CD4-positive, alpha-beta T cell treated with Interferon gamma for 1 hour (primary cell): ENCODE measurements around the gene ERCC3.
A peak's percentile ranks its signal among the peaks of the same experiment; 100 is the strongest.

ENCODE experiments used
- DNase-seq: peaks from one replicate; pipeline ENCODE4 v3.0.0-alpha.2; 2020

ERCC3 gene

GRCh38 chr2:127293748-127294562 lies at the start of gene ERCC3:
Gene ERCC3, minus strand, starts transcription at chr2:127294144. Its CDS starts 63 bp downstream, at chr2:127294081.
- peak; percentile 78 for DNase-seq

DNA sequence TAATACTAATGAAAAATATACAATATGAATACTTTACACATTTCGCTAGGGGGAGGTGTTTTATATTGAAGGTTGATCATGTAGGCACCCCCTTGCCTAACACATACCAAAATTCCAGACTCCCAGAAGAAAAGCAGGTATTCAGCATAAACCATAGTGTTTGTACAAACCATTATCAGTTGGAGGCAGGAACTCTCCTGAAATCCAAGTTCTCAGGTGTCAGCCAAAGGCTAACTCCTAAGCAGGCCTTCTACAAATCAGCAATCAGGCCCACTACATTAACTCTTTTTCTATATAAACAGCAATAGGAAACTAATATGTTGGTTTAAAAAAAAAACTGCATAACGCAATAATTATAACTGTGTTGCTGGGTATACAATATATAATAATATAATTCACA lies 49.3 kb upstream of the ERCC3 start:
- DNase-seq, result no peak

DNA sequence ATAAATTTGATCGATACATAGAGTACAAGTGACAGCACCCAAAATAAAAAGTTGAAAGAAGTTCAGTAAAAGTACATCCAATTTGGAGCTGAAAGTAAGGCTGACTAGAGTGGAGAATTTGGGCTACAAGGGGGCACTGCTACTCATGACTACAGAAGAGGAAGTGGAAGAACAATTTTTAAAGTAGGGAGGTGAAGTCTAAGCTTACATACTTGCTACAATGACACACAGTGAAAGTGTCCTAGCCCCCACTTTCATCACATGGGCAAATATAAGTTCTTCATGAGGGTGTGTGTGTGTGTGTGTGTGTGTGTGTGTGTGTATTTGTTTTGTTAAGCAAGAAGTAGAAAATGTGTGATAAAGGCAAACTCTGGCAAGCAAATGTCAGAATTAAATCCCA lies 48.2 kb upstream of the ERCC3 start:
- DNase-seq, result no peak

- DNase-seq, result no peak
Observed at GRCh38 chr2:127332335-127332734, 38.4 kb upstream of the ERCC3 start.

- no peak for DNase-seq
Observed at GRCh38 chr2:127330753-127331152, 36.8 kb upstream of the ERCC3 start.

DNA sequence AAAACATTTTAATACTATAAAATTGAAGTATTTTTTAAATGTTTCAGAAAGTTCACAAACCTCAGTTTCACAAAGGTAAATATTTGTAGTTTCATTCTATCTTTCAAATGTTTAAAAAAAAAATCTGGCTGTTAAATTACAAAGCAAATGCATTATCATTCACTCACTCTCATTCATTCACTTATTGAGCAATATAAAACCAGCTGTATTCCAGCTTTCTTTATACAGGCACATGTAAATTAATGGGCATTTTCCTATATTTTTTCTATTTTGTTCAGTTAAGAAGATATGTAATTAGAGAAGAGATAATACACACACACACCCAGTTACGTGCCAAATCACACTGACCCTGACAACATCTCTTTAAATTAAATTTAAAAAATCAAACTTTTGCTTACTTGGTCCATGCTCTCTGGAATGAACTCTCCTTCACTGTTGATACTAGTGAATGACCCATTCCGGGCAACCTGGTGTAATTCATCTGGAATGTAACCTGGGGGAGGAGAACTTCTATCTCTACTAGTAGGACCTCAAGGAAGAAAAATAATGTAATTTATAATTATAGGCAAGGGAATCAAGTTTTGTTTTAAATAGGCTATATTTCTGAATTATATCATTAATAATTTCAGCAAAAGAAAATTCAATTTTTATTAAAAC lies 32.5 kb upstream of the ERCC3 start:
- DNase-seq, result no peak

GRCh38 chr2:127324635-127325034 lies 30.7 kb upstream of the ERCC3 start:
- no peak for DNase-seq

GRCh38 chr2:127321303-127321702 lies 27.4 kb upstream of the ERCC3 start:
- DNase-seq, result no peak

DNA sequence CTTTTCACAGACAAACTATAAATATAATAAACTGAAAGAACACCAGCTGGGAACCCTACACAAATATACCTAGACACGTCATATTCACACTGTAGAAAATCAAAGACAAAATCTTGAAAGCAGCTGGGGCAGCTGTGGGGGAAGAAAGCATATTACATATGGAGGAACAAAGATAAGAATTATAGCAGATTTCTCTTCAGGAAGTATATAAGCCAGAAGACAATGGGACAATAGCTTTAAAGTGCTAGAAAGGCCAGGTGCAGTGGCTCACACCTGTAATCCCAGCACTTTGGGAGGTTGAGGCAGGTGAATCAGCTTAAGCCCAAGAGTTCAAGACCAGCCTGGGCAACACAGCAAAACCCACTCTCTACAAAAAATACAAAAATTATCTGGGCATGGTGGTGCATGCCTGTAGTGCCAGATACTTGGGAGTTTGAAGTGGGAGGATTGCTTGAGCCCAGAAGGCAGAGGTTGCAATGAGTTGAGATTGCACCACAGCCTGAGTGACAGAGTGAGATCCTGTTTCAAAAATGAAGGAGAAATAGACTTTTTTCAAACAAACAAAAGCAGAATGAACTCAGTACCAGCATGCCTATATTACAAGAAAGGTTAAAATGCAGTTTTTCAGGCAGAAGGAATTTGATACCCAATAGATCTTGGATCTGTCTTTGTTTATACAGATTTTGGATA lies 26.8 kb upstream of the ERCC3 start:
- DNase-seq, result no peak

GRCh38 chr2:127320067-127320466 lies 26.1 kb upstream of the ERCC3 start:
- DNase-seq, result no peak

- no peak for DNase-seq
Observed at GRCh38 chr2:127314193-127314988, 20.4 kb upstream of the ERCC3 start.

DNA sequence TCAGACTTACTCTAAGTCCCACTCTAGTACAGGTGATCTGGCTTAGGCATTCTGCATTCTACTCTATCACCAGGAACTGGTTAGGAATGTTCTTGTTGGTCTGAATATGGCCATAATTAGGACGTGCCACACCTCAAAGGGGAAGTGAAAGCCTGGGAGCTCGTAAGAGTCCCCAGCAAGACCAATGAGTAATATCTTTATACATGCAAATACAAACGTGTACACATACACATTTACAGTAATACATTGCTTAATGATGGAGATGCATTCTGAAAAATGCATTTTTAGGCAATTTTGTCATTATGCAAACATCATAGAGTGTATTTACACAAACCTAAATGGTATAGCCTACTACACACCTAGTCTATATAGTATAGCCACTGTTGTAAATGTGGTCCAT lies 19.5 kb upstream of the ERCC3 start:
- peak; percentile 43 for DNase-seq

- DNase-seq, result no peak
Observed at GRCh38 chr2:127310980-127311379, 17.0 kb upstream of the ERCC3 start.

- no peak for DNase-seq
Observed at GRCh38 chr2:127309468-127309867, 15.5 kb upstream of the ERCC3 start.

- DNase-seq, result no peak
Observed at GRCh38 chr2:127308586-127309138, 14.7 kb upstream of the ERCC3 start.

DNA sequence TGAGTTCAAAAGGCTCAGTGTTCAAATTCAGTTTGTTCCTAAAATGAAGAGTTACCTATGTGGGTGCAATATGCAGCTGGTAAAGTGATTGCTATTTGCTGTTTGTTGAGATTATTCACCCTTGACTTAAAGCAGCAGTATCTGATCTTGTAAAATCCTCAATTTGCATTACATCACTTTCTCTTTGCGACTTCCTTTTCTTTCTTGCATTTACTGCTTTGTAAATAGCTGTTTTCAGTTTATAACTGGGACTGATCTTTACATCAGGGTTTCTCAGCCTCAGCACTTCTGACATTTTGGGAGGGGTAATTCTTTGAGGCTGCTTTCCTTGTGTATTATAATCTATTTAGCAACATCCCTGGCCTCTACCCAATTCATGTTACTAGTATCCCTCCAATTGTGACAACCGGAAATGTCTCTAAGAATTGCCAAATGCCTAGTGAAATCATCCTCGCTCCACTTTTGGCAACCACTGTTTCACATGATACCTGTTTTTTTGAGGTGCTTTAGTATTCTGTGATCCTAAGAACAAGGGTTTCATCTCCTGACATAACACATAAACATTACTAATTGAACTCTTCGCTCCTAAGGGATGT lies 12.1 kb upstream of the ERCC3 start:
- DNase-seq, result no peak

- DNase-seq, result no peak
Observed at GRCh38 chr2:127302168-127302567, 8.2 kb upstream of the ERCC3 start.

DNA sequence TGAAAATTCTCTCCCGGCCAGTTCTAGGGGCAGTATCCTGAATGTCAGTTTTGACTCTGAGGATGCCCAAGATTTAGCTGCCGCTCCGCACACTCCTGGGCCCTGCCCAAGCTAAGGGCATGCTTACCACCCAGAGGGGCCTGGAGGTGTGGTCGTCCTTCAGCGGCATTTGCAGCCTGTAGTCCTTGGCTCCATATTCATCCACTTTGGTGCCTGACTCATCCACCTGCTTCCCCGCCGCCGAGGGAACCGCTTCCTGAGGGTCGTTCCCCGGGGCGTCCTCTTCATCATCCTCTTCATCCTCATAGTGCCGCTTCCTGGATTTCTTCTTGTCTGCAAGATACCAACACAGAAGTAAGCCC lies 577 bp downstream of the ERCC3 start:
- DNase-seq, result no peak

DNA sequence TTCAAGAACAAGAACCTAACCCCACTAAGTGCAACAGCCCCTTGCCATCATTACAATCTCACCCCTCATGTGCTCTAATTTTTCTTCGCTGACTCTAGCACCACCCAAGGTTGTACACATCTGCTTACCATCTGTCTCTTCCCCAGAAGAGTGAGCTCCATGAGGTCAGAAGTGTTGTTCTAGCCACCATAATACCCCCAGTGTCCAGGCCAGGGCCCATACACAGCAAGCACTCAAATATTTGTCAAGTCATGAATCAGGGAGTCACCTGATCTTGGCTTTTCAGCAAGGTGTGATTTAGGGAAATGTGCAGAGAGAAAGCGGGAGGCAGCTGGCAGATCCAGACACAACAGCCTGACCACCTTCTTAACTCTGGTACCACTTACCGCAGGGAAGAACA lies 5.7 kb downstream of the ERCC3 start:
- DNase-seq, result no peak

DNA sequence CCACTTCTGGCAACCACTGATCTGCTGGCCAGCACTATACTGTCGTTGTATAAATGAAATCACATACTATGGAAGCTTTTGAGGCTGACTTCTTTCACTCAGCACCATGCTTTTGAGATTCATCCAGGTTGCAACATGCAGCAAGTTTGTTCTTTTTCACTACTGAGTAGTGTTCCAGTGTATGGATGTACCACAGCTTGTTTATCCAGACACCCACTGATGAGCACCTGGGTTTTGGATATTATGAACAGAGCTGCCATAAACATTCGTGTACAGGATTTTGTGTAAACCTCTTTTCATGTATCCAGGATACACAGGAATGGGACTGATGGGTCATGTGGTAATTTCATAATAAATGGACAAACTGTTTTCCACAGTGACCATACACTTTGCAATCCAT lies 10.7 kb downstream of the ERCC3 start:
- no peak for DNase-seq

DNA sequence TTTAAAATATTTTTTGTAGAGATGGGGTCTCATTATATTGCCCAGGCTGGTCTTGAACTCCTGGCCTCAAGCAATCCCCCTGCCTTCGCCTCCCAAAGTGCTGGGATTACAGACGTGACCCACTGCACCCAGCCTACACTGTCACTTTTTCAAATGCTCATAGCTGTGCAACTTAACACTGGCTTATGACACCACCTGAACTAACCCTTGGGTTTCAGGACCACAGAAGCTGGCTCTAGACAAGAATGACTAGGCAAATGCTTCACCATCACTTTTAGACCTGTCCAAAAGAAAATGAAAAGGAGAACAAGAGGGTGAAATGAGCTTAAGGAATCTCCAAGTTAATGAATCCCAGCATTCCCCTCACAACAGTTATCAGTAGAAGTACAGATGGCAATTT lies 13.3 kb downstream of the ERCC3 start:
- no peak for DNase-seq

GRCh38 chr2:127279781-127280180 lies 14.2 kb downstream of the ERCC3 start:
- no peak for DNase-seq
